Neutrophil (primary cell): ENCODE measurements around the gene MYL3.

ENCODE experiments used
- H3K27ac ChIP-seq: fragments of 200-600 bp; sonication (generic); 2 replicates; pipeline ENCODE4 v1.5.1; 2016; ENCODE audit warnings: mild to moderate bottlenecking, moderate library complexity
- H3K27me3 ChIP-seq: fragments of 200-600 bp; sonication (generic); 2 replicates; pipeline ENCODE4 v1.6.0; 2016; ENCODE audit warnings: mild to moderate bottlenecking
- H3K36me3 ChIP-seq: fragments of 200-600 bp; sonication (generic); 2 replicates; pipeline ENCODE4 v1.5.1; 2017
- H3K4me1 ChIP-seq, 2 experiments: fragments of 200-600 bp in 1 of 2; sonication (generic) in 1 of 2; 1 replicate in 1 of 2; 2 replicates in 1 of 2; pipeline versions ENCODE4 v1.5.1 to v1.6.1; 2013 to 2016; ENCODE audit warnings: low read depth in 1 of 2, low read length in 1 of 2, mild to moderate bottlenecking in 1 of 2, moderate library complexity in 1 of 2; ENCODE audit not compliant: control insufficient read depth in 1 of 2, insufficient read depth in 1 of 2
- H3K4me3 ChIP-seq, 2 experiments: fragments of 200-600 bp in 1 of 2; sonication (generic) in 1 of 2; 1 replicate in 1 of 2; 2 replicates in 1 of 2; pipeline ENCODE4 v1.5.1; 2013 to 2016; ENCODE audit warnings: low read depth in 1 of 2, low read length in 1 of 2, mild to moderate bottlenecking in 1 of 2, moderate library complexity in 1 of 2
- H3K9me3 ChIP-seq: fragments of 200-600 bp; sonication (generic); 2 replicates; pipeline ENCODE4 v1.5.1; 2016
- TF ChIP-seq, protein P1 (sequence below): fragments of 200-600 bp; sonication (generic); IDR thresholded peaks from 2 replicates; pipeline ENCODE4 v1.5.1; 2016; ENCODE audit warnings: antibody characterized with exemption

Gene MYL3

DNA sequence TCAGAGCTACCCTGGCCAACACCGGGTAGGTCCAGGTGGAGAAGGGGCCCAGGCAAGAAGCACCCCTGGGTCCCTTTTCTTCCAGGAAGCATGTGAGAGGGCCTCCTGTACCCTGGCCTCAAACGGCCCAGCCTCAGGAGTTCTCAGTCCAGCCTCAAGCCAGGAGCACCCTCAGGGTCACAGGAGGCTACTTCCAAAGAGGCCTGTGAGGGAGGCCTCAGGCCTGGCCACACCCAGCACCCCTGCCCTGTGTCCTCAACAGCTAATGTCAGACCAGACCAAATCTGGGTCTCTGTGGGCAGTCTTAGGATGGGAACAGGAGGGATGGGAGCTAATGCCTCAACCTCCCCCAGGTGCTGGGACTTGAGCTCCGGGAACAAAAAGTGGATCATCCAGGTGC, 37.8 kb upstream of the MYL3 start:
- H3K27me3 ChIP-seq: peaks cover 46% of the 10 kb centered on the region

DNA sequence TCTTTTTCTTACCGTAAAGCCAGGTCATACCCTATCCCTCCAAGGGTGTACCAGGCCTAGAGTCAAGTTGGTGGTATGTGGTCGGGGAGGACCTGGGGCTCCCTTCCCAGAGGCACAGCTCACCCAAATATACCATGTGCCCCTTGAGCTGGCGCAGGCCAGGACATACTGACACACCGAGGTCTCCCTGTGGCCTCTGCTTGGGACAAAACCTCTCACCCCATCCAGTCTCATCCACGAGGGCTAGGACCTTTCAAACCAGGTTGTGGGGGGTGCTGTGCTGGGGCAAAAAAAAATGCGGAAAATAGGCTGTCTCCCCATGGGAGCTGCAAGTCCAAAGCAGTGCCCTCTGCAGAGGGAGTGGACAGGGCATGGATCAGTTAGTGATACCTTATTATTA, 37.1 kb upstream of the MYL3 start:
- TF ChIP-seq, protein P1, sequence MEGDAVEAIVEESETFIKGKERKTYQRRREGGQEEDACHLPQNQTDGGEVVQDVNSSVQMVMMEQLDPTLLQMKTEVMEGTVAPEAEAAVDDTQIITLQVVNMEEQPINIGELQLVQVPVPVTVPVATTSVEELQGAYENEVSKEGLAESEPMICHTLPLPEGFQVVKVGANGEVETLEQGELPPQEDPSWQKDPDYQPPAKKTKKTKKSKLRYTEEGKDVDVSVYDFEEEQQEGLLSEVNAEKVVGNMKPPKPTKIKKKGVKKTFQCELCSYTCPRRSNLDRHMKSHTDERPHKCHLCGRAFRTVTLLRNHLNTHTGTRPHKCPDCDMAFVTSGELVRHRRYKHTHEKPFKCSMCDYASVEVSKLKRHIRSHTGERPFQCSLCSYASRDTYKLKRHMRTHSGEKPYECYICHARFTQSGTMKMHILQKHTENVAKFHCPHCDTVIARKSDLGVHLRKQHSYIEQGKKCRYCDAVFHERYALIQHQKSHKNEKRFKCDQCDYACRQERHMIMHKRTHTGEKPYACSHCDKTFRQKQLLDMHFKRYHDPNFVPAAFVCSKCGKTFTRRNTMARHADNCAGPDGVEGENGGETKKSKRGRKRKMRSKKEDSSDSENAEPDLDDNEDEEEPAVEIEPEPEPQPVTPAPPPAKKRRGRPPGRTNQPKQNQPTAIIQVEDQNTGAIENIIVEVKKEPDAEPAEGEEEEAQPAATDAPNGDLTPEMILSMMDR: no peak
- Histone ChIP-seq H3K9me3 (no peaks in the 10 kb centered on the region), H3K4me3 (no peak overlapping the region), H3K36me3 (no peaks in the 10 kb centered on the region), H3K4me1 (peaks cover 10 to 13% of the 10 kb centered on the region in 2 experiments), H3K27ac (no peak overlapping the region), H3K27me3 (peaks cover 53% of the 10 kb centered on the region)

More for the DNA sequence above, 37.8 kb upstream of the MYL3 start:
- Histone ChIP-seq H3K4me1 (peaks cover 10 to 13% of the 10 kb centered on the region in 2 experiments), H3K27ac (no peak overlapping the region), H3K36me3 (no peaks in the 10 kb centered on the region), H3K9me3 (no peaks in the 10 kb centered on the region), H3K4me3 (no peak overlapping the region)
- TF ChIP-seq, protein P1: no peak

DNA sequence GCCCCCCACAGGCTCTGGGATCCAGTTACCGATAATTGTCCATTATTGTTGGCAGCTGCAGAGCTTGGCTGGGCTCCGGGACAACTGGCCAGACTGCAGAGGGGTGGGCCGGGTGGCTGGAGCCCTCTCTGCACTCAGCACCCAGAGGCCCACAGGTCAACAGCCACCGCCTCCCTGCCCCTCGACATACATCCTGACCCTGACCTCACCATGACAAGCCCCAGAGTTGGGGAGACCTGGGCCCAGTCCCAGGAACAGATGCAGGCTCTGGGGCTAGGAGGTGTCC, 36.7 kb upstream of the MYL3 start:
- Histone ChIP-seq H3K4me3 (no peak overlapping the region), H3K36me3 (no peaks in the 10 kb centered on the region), H3K27ac (no peak overlapping the region), H3K4me1 (peaks cover 10 to 13% of the 10 kb centered on the region in 2 experiments), H3K9me3 (no peaks in the 10 kb centered on the region), H3K27me3 (peaks cover 54% of the 10 kb centered on the region)
- TF ChIP-seq, protein P1: no peak

DNA sequence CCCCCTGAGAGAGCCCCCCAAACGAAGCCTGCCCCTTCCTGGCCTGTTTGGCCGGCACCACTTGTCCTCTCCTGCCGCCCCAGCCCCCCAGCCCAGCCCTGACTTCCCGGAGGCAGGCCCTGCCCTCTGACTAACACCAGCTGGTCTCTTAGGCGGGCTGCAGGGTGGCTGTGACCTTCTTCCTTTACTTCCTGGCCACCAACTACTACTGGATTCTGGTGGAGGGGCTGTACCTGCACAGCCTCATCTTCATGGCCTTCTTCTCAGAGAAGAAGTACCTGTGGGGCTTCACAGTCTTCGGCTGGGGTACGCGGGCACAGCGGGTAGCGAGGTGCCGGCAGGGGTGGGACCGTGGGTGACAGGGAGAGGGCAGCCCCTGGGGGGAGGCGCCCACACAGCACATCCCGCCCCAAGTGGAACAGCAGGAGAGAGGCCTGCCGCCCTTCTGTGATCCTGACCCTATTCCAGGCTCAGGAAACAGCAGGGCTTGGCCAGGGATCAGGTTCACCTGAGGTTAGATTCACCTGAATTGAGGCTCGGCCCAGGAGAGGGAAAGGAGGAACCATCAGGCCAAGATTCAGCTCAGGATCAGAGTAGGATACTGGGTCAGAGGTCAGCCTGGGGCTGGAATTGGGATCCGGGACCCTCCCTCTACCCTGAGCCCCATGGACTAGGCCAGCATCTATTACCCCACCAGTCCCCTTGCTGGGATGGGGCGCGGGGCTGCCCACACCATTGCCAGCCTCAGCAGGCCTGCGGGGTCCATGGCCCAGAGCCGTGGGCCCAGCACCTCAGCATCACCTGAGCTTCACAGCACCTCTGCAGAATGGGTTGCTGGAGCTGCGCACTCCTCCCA, 36.1 kb upstream of the MYL3 start:
- Histone ChIP-seq H3K36me3 (no peaks in the 10 kb centered on the region), H3K4me3 (no peak overlapping the region), H3K9me3 (no peaks in the 10 kb centered on the region), H3K4me1 (peaks cover 10 to 13% of the 10 kb centered on the region in 2 experiments), H3K27ac (no peak overlapping the region), H3K27me3 (peaks cover 57% of the 10 kb centered on the region)
- TF ChIP-seq, protein P1: no peak

DNA sequence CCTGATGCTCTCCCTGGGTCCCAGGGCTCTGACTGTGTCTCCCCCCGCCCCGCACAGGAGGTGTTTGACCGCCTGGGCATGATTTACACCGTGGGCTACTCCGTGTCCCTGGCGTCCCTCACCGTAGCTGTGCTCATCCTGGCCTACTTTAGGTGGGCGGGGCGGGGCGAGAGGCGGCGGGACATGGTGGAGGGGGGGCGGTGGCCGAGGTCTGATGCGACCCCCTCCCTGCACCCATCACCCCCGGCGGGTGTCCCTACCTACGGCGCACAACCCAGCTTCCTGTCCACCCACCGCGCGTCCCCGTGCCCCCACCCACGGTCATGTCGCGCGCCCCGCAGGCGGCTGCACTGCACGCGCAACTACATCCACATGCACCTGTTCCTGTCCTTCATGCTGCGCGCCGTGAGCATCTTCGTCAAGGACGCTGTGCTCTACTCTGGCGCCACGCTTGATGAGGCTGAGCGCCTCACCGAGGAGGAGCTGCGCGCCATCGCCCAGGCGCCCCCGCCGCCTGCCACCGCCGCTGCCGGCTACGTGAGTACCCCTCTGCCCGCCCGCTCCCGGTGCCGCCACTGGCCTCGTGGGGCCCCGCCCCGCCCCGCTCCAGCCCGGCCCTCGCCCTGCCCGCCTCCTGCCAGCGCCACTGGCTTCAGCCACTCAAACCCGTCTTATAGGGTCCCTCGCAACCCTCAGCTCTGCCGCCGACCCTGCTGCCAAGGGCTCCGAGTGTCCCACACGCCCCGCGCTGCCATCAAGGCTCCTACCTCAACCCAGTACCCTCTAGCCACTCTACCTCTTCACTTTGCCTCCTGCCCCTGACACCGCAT, 35.3 kb upstream of the MYL3 start:
- H3K27me3 ChIP-seq: peaks cover 66% of the 10 kb centered on the region
- TF ChIP-seq, protein P1: no peak
- peaks cover 6 to 13% of the 10 kb centered on the region in 2 experiments for H3K4me1 ChIP-seq
- no peak overlapping the region for H3K27ac ChIP-seq
- no peak overlapping the region for H3K4me3 ChIP-seq
- no peaks in the 10 kb centered on the region for H3K9me3 ChIP-seq
- H3K36me3 ChIP-seq: no peaks in the 10 kb centered on the region
